K562 (cell line): ENCODE data around the gene RBMS1. TPM values are rescaled to one million over a fixed set of nuclear protein-coding genes. Genes with fewer than 3 reads are reported as not detected.

Experiments used
- CCAR2 ChIP-seq: fragments of 200-400 bp; formaldehyde crosslinking; IDR thresholded peaks from 2 replicates; pipeline ENCODE4 v1.6.1; 2017; ENCODE audit warnings: mild to moderate bottlenecking, low read depth, low read length
- CTCF ChIP-seq, 3 experiments: IDR thresholded peaks in 2 of 3; conservative IDR thresholded peaks in 1 of 3; 2 replicates each; pipeline ENCODE4 v1.5.1; 2011 to 2012; ENCODE audit warnings: low read length in 3 of 3, mild to moderate bottlenecking in 3 of 3, control low read depth in 2 of 3, improper control_type of control experiment in 1 of 3, inconsistent platforms in 1 of 3, low read depth in 1 of 3, mixed read lengths in 1 of 3, moderate library complexity in 1 of 3; ENCODE audit not compliant: insufficient read depth in 2 of 3
- KLF6 ChIP-seq: fragments of 250-450 bp; sonication (Bioruptor Pico); IDR thresholded peaks from 2 replicates; pipeline ENCODE4 v1.4.0; 2020; ENCODE audit warnings: mild to moderate bottlenecking, moderate library complexity, borderline replicate concordance
- PHF20 ChIP-seq: fragments of 450-650 bp; IDR thresholded peaks from 2 replicates; pipeline ENCODE4 v1.6.1; 2018; ENCODE audit not compliant: partially characterized antibody
- RBM34 ChIP-seq: fragments of 200-400 bp; formaldehyde crosslinking; IDR thresholded peaks from 2 replicates; pipeline ENCODE4 v1.6.1; 2018; ENCODE audit warnings: low read length, borderline replicate concordance; ENCODE audit not compliant: insufficient read depth
- TEAD4 ChIP-seq, 2 experiments: sonication (generic) in 1 of 2; formaldehyde crosslinking in 1 of 2; IDR thresholded peaks; 2 replicates each; pipeline versions ENCODE4 v1.6.1 to v1.8.0; 2012 to 2022; ENCODE audit warnings: borderline replicate concordance in 1 of 2, inconsistent platforms in 1 of 2, low read length in 1 of 2, mild to moderate bottlenecking in 1 of 2, missing genetic modification reagents in 1 of 2
- ZNF121 ChIP-seq: sonication (generic); formaldehyde crosslinking; conservative IDR thresholded peaks from 2 replicates; pipeline ENCODE4 v1.8.0; 2022; ENCODE audit warnings: missing genetic modification reagents
- ZNF668 ChIP-seq: fragments of 250-450 bp; sonication (Bioruptor Pico); IDR thresholded peaks from 2 replicates; pipeline ENCODE4 v1.8.0; 2022; ENCODE audit warnings: mild to moderate bottlenecking, inconsistent platforms
- polyA plus RNA-seq, 8 experiments: library from polyadenylated mRNA; depleted of rRNA in 4 of 8; stranded (reverse) in 5 of 8; unstranded in 3 of 8; fragments of >200 nt; fragmentation: Nextera tagmentation in 2 of 8; fragmentation: Illumina TruSeq in 1 of 8; extraction: Ambion mirVana in 2 of 8; extraction: Trizol in 1 of 8; gene quantifications; 2 replicates each; pipeline versions ENCODE4 v1.2.1 to v1.2.3, GENCODE V29; 2011 to 2014; ENCODE audit warnings: inconsistent platforms in 1 of 8, missing spikeins in 1 of 8
- total RNA-seq, 7 experiments: library from RNA; depleted of rRNA in 6 of 7; stranded (reverse); fragments of >200 nt in 6 of 7; fragmentation: Illumina TruSeq in 2 of 7; extraction: Trizol in 2 of 7; gene quantifications; 2 replicates each; pipeline versions ENCODE4 v1.2.1 to v1.2.3, GENCODE V29; 2011 to 2021; ENCODE audit warnings: low replicate concordance in 1 of 7

RBMS1 gene
- total and polyA plus RNA-seq, 9 of the 15 experiments (the other 6 are each of a cell fraction or from before 2014, with no cell fraction given) = 0.04 to 0.31 (median 0.09) TPM; not detected in 6

GRCh38 chr2:160408173-160408958 is 85.2 kb downstream of the RBMS1 start (continued):
- TF ChIP-seq CTCF (IDR thresholded peaks at IDR 0.05 in 2 of 3, conservative IDR thresholded peaks at IDR 0.05 in 1 of 3; ENCODE audit: insufficient read depth in 2 of 3, low read depth in 1 of 3, low read length in 3 of 3) = no peak
- no peak for TF ChIP-seq CCAR2
- TF ChIP-seq ZNF668 (CRISPR knock-in tag) = no peak
- no peak for TF ChIP-seq TEAD4 (IDR thresholded peaks at IDR 0.05; ENCODE audit: low read length)
- no peak for TF ChIP-seq TEAD4 (CRISPR knock-in tag; IDR thresholded peaks at IDR 0.05; ENCODE audit: borderline replicate concordance)
- no peak for TF ChIP-seq ZNF121 (CRISPR knock-in tag)
- TF ChIP-seq PHF20 = no peak
- TF ChIP-seq KLF6 = no peak
- no peak for TF ChIP-seq RBM34
